OCI-LY7 (cell line): Measurements from ENCODE around the gene SDC3.

ENCODE experiments used
- EZH2phosphoT487 ChIP-seq: fragments of 200-600 bp; sonication (generic); IDR thresholded peaks from 2 replicates; pipeline ENCODE4 v1.6.1; 2018; ENCODE audit warnings: low read depth, borderline replicate concordance, mild to moderate bottlenecking, mixed run types, antibody characterized with exemption, low read length, moderate library complexity, mixed read lengths
- TF ChIP-seq, protein P1 (sequence below): fragments of 200-600 bp; sonication (generic); conservative IDR thresholded peaks from 2 replicates; pipeline ENCODE4 v1.5.1; 2014; ENCODE audit warnings: mild to moderate bottlenecking, antibody characterized with exemption, low read length, moderate library complexity, mixed read lengths

DNA sequence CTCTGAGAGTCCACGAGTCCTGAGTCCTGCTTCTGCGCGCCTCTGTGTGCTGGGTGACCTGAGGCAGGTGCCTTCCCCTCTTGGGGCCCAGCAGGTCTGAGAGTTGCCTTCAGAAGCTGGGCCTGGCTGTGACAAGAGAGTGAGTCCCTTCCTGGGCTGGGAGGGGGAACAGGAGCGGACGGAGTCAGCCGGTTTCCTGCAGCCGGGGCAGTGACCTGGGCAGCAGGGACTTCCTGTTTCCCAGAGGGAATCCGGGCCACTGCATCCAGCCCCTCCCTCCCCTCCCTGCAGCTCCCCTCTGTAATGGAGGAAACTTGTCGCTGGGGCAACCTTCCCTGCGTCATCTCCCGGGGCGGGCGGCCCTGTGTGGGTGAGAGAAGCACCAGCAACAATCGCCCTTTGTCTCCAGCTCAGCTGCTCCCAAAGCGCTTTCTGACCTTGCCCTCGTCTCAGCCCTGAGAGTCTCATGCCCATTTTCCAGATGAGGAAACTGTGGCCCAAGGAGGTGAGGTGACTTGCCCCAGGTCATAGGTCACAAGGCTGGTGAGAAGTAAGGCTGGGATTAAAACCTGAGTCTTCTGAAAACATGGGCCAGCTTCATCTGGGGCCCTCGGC is 61.1 kb downstream of the SDC3 start:
- TF ChIP-seq, protein P1, sequence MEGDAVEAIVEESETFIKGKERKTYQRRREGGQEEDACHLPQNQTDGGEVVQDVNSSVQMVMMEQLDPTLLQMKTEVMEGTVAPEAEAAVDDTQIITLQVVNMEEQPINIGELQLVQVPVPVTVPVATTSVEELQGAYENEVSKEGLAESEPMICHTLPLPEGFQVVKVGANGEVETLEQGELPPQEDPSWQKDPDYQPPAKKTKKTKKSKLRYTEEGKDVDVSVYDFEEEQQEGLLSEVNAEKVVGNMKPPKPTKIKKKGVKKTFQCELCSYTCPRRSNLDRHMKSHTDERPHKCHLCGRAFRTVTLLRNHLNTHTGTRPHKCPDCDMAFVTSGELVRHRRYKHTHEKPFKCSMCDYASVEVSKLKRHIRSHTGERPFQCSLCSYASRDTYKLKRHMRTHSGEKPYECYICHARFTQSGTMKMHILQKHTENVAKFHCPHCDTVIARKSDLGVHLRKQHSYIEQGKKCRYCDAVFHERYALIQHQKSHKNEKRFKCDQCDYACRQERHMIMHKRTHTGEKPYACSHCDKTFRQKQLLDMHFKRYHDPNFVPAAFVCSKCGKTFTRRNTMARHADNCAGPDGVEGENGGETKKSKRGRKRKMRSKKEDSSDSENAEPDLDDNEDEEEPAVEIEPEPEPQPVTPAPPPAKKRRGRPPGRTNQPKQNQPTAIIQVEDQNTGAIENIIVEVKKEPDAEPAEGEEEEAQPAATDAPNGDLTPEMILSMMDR: no peak
- TF ChIP-seq EZH2phosphoT487: no peak
